SK-N-SH (cell line): ENCODE measurements around the gene FBF1. TPM values are rescaled to one million over a fixed set of nuclear protein-coding genes. Genes with fewer than 3 reads are reported as not detected.

Source experiments
- CTCF ChIA-PET: fragments of 300-600, 350-600 bp; formaldehyde crosslinking; extraction: SDS; loops from one replicate; lab custom pipeline; 2021; lab: Yijun Ruan, JAX
- POLR2A ChIA-PET: fragments of 350-600 bp; sonication (Branson Sonifier 250); formaldehyde crosslinking; extraction: SDS; loops from one replicate; lab custom pipeline; 2020; ENCODE audit warnings: antibody characterized with exemption, inconsistent platforms; lab: Yijun Ruan, JAX
- DNase-seq: peaks from one replicate; pipeline ENCODE4 v3.0.0; 2012
- H2AFZ ChIP-seq: fragments of 200-600 bp; sonication (generic); 2 replicates; pipeline ENCODE4 v1.8.1; 2016; ENCODE audit warnings: antibody characterized with exemption, mild to moderate bottlenecking, low read depth
- H3F3A ChIP-seq: fragments of 200-600 bp; sonication (generic); replicated peaks from 2 replicates; pipeline ENCODE3; 2016; ENCODE audit warnings: antibody characterized with exemption, mild to moderate bottlenecking; ENCODE audit not compliant: insufficient read depth
- H3K27ac ChIP-seq, 2 experiments: fragments of 200-500 bp in 1 of 2; fragments of 200-600 bp in 1 of 2; sonication (Bioruptor generic) in 1 of 2; sonication (generic), shearing (Covaris generic) in 1 of 2; 2 replicates each; pipeline versions ENCODE4 v1.5.1 to v1.6.1; 2014 to 2016; ENCODE audit warnings: low read depth in 2 of 2, inconsistent platforms in 1 of 2, low read length in 1 of 2, mild to moderate bottlenecking in 1 of 2, mixed read lengths in 1 of 2
- H3K27me3 ChIP-seq: fragments of 200-600 bp; sonication (generic), shearing (Covaris generic); 2 replicates; pipeline ENCODE4 v1.6.1; 2016; ENCODE audit warnings: mixed run types; ENCODE audit not compliant: insufficient read depth
- H3K36me3 ChIP-seq, 2 experiments: fragments of 200-500 bp in 1 of 2; fragments of 200-600 bp in 1 of 2; sonication (Bioruptor generic) in 1 of 2; sonication (generic) in 1 of 2; replicated peaks in 1 of 2; 2 replicates each; pipeline versions ENCODE3 to v1.5.1; 2014 to 2016; ENCODE audit warnings: low read length in 1 of 2, mild to moderate bottlenecking in 1 of 2; ENCODE audit not compliant: insufficient read depth in 2 of 2, control insufficient read depth in 1 of 2
- H3K4me1 ChIP-seq, 2 experiments: fragments of 200-500 bp in 1 of 2; fragments of 200-600 bp in 1 of 2; sonication (Bioruptor generic) in 1 of 2; sonication (generic), shearing (Covaris generic) in 1 of 2; 2 replicates each; pipeline versions ENCODE4 v1.5.1 to v1.6.1; 2014 to 2016; ENCODE audit warnings: low read depth in 1 of 2, low read length in 1 of 2, mixed run types in 1 of 2; ENCODE audit not compliant: insufficient read depth in 2 of 2, control insufficient read depth in 1 of 2
- H3K4me2 ChIP-seq: fragments of 200-600 bp; sonication (generic), shearing (Covaris generic); 2 replicates; pipeline ENCODE4 v1.6.1; 2017; ENCODE audit warnings: mixed run types
- H3K4me3 ChIP-seq, 2 experiments: fragments of 200-500 bp in 1 of 2; fragments of 200-600 bp in 1 of 2; sonication (Bioruptor generic) in 1 of 2; sonication (generic), shearing (Covaris generic) in 1 of 2; 2 replicates each; pipeline versions ENCODE4 v1.5.1 to v1.8.1; 2014 to 2016; ENCODE audit warnings: low read depth in 2 of 2, inconsistent platforms in 1 of 2, low read length in 1 of 2, mild to moderate bottlenecking in 1 of 2, mixed read lengths in 1 of 2, moderate library complexity in 1 of 2
- H3K79me2 ChIP-seq: fragments of 200-600 bp; sonication (generic); 2 replicates; pipeline ENCODE4 v1.8.1; 2017; ENCODE audit warnings: mild to moderate bottlenecking; ENCODE audit not compliant: insufficient read depth
- H3K9ac ChIP-seq: fragments of 200-600 bp; sonication (generic); 2 replicates; pipeline ENCODE4 v1.6.1; 2017; ENCODE audit warnings: mixed run types
- H3K9me2 ChIP-seq: fragments of 200-600 bp; sonication (generic); 2 replicates; pipeline ENCODE4 v1.6.1; 2017; ENCODE audit warnings: mixed run types
- H3K9me3 ChIP-seq: fragments of 200-600 bp; sonication (generic); 2 replicates; pipeline ENCODE4 v1.6.1; 2017; ENCODE audit warnings: mixed run types, mild to moderate bottlenecking, moderate library complexity
- H4K20me1 ChIP-seq: fragments of 200-600 bp; sonication (generic); 2 replicates; pipeline ENCODE4 v1.6.1; 2017; ENCODE audit warnings: mild to moderate bottlenecking, mixed run types; ENCODE audit not compliant: insufficient read depth
- EZH2phosphoT487 ChIP-seq: fragments of 200-600 bp; sonication (generic); IDR thresholded peaks from 2 replicates; pipeline ENCODE4 v1.6.1; 2017; ENCODE audit warnings: low read depth, mixed run types, mild to moderate bottlenecking, antibody characterized with exemption, moderate library complexity, borderline replicate concordance
- FOSL2 ChIP-seq: IDR thresholded peaks from 2 replicates; pipeline ENCODE4 v1.4.0; 2012; ENCODE audit warnings: low read depth, mild to moderate bottlenecking, moderate library complexity, borderline replicate concordance
- GATA2 ChIP-seq: sonication (generic); formaldehyde crosslinking; IDR thresholded peaks from 2 replicates; pipeline ENCODE4 v1.5.0; 2020; ENCODE audit warnings: mild to moderate bottlenecking, missing genetic modification reagents
- MXI1 ChIP-seq: IDR thresholded peaks from 2 replicates; pipeline ENCODE4 v1.6.1; 2012; ENCODE audit warnings: mild to moderate bottlenecking, low read depth, low read length, improper control_type of control experiment
- NFIC ChIP-seq: IDR thresholded peaks from 2 replicates; pipeline ENCODE4 v1.4.0; 2012; ENCODE audit warnings: borderline replicate concordance
- POLR2AphosphoS5 ChIP-seq: IDR thresholded peaks from 2 replicates; pipeline ENCODE4 v1.6.1; 2012; ENCODE audit warnings: low read depth, low read length
- RCOR1 ChIP-seq: fragments of 150-350 bp; IDR thresholded peaks from 2 replicates; pipeline ENCODE4 v1.6.1; 2017; ENCODE audit warnings: antibody characterized with exemption, low read length
- RFX5 ChIP-seq: IDR thresholded peaks from 2 replicates; pipeline ENCODE4 v1.6.1; 2012; ENCODE audit warnings: mild to moderate bottlenecking, improper control_type of control experiment, low read length
- RXRA ChIP-seq: IDR thresholded peaks from 2 replicates; pipeline ENCODE4 v1.4.0; 2012; ENCODE audit warnings: low read depth, mild to moderate bottlenecking, borderline replicate concordance
- TAF1 ChIP-seq: IDR thresholded peaks from 2 replicates; pipeline ENCODE4 v1.6.1; 2012; ENCODE audit warnings: low read depth, mild to moderate bottlenecking, low read length, moderate library complexity, borderline replicate concordance
- YY1 ChIP-seq: IDR thresholded peaks from 2 replicates; pipeline ENCODE4 v1.4.0; 2012; ENCODE audit warnings: low read depth, mild to moderate bottlenecking
- WGBS: methylation state at CpG from one replicate; pipeline ENCODE4 v1.1.6; 2017; ENCODE audit warnings: low lambda C conversion rate; 5-methylcytosine and 5-hydroxymethylcytosine counted together
- polyA plus RNA-seq, 3 experiments: library from polyadenylated mRNA; depleted of rRNA; stranded (reverse); fragments of >200 nt; gene quantifications; 2 replicates each; pipeline ENCODE4 v1.2.3, GENCODE V29; 2012
- TF ChIP-seq, protein P1 (sequence below): IDR thresholded peaks from 2 replicates; pipeline ENCODE4 v1.4.0; 2012; ENCODE audit warnings: low read depth
- TF ChIP-seq, protein P2 (sequence below): IDR thresholded peaks from 2 replicates; pipeline ENCODE4 v1.4.0; 2012; ENCODE audit warnings: low read depth, borderline replicate concordance
- TF ChIP-seq, protein P3 (sequence below): IDR thresholded peaks from 2 replicates; pipeline ENCODE4 v1.4.0; 2012; ENCODE audit warnings: low read depth, borderline replicate concordance
- TF ChIP-seq, protein P4 (sequence below): IDR thresholded peaks from 2 replicates; pipeline ENCODE4; 2012
- TF ChIP-seq, protein P5 (sequence below): fragments of 200-600 bp; sonication (generic); IDR thresholded peaks from 2 replicates; pipeline ENCODE4 v1.6.1; 2017; ENCODE audit warnings: antibody characterized with exemption, mild to moderate bottlenecking, moderate library complexity
- TF ChIP-seq, protein P6 (sequence below): fragments of 150-350 bp; IDR thresholded peaks from 2 replicates; pipeline ENCODE4 v1.6.1; 2016; ENCODE audit warnings: mild to moderate bottlenecking, low read depth, low read length

Gene FBF1
- polyA plus RNA-seq, 1 of the 3 experiments (the other 2 are of a cell fraction), result 19.0 TPM

DNA sequence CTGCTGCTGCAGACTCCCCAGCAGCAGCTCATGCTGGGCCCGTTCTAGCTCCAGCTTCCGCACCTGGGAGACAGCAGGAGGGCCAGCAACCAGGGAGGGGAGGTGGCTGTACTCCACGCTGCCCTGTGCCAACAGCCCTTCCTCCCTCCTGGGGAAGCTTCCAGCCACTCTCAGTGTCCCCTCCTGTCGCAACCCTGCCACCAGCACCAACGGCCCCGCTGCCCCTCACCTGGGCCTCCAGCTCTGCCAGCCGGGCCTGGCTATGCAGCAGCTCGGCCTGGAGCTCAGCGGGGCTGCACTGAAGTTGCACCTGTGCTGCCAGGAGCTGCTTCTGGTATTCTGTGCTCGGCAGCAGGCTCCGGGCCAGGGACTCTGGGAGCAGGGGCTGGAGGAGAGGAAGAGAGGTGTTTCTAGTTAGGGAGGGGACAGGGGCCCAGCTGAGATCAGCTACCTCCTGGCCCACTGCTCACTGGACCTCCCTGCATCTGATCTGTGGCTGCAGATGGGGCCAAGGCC lies 20.7 kb downstream of the FBF1 start:
- POLR2A ChIA-PET, result interaction anchor here (0.7 to 1.2 kb wide), 4 partner anchors 8 to 144 kb away, joined by 3 to 4 read pairs (median 3); no protein-coding TSS in a partner anchor
- CTCF ChIA-PET, result interaction anchor here (0.8 to 3.0 kb wide), 8 partner anchors 9 to 94 kb away, joined by 3 to 22 read pairs (median 5); partner anchors contain the start of genes ACOX1, MRPL38 and TEN1
- Histone ChIP-seq H3K79me2 (no peaks in the 10 kb centered on the region), H3K4me2 (no peak overlapping the region), H3K9me3 (no peaks in the 10 kb centered on the region), H3K27me3 (no peaks in the 10 kb centered on the region), H3K9me2 (no peaks in the 10 kb centered on the region), H3K36me3 (peaks cover 0 to 10% of the 10 kb centered on the region in 2 experiments), H4K20me1 (no peaks in the 10 kb centered on the region), H3K27ac (no peak overlapping the region), H2AFZ (no peak overlapping the region), H3K4me1 (no peaks in the 10 kb centered on the region), H3F3A (no peaks in the 10 kb centered on the region), H3K9ac (no peak overlapping the region), H3K4me3 (no peak overlapping the region)
- DNase-seq, result no peak
- TF ChIP-seq POLR2AphosphoS5 (no peak), RXRA (no peak), MXI1 (no peak), GATA2 (CRISPR knock-in tag) (no peak), EZH2phosphoT487 (no peak), RCOR1 (no peak), YY1 (no peak), NFIC (no peak), RFX5 (no peak), TAF1 (no peak), FOSL2 (no peak)
- TF ChIP-seq, protein P1, sequence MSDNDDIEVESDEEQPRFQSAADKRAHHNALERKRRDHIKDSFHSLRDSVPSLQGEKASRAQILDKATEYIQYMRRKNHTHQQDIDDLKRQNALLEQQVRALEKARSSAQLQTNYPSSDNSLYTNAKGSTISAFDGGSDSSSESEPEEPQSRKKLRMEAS, result no peak
- TF ChIP-seq, protein P2, sequence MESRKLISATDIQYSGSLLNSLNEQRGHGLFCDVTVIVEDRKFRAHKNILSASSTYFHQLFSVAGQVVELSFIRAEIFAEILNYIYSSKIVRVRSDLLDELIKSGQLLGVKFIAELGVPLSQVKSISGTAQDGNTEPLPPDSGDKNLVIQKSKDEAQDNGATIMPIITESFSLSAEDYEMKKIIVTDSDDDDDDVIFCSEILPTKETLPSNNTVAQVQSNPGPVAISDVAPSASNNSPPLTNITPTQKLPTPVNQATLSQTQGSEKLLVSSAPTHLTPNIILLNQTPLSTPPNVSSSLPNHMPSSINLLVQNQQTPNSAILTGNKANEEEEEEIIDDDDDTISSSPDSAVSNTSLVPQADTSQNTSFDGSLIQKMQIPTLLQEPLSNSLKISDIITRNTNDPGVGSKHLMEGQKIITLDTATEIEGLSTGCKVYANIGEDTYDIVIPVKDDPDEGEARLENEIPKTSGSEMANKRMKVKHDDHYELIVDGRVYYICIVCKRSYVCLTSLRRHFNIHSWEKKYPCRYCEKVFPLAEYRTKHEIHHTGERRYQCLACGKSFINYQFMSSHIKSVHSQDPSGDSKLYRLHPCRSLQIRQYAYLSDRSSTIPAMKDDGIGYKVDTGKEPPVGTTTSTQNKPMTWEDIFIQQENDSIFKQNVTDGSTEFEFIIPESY, result no peak
- TF ChIP-seq, protein P3, sequence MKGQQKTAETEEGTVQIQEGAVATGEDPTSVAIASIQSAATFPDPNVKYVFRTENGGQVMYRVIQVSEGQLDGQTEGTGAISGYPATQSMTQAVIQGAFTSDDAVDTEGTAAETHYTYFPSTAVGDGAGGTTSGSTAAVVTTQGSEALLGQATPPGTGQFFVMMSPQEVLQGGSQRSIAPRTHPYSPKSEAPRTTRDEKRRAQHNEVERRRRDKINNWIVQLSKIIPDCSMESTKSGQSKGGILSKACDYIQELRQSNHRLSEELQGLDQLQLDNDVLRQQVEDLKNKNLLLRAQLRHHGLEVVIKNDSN, result no peak
- TF ChIP-seq, protein P4, sequence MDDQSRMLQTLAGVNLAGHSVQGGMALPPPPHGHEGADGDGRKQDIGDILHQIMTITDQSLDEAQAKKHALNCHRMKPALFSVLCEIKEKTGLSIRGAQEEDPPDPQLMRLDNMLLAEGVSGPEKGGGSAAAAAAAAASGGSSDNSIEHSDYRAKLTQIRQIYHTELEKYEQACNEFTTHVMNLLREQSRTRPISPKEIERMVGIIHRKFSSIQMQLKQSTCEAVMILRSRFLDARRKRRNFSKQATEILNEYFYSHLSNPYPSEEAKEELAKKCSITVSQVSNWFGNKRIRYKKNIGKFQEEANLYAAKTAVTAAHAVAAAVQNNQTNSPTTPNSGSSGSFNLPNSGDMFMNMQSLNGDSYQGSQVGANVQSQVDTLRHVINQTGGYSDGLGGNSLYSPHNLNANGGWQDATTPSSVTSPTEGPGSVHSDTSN, result no peak
- TF ChIP-seq, protein P5, sequence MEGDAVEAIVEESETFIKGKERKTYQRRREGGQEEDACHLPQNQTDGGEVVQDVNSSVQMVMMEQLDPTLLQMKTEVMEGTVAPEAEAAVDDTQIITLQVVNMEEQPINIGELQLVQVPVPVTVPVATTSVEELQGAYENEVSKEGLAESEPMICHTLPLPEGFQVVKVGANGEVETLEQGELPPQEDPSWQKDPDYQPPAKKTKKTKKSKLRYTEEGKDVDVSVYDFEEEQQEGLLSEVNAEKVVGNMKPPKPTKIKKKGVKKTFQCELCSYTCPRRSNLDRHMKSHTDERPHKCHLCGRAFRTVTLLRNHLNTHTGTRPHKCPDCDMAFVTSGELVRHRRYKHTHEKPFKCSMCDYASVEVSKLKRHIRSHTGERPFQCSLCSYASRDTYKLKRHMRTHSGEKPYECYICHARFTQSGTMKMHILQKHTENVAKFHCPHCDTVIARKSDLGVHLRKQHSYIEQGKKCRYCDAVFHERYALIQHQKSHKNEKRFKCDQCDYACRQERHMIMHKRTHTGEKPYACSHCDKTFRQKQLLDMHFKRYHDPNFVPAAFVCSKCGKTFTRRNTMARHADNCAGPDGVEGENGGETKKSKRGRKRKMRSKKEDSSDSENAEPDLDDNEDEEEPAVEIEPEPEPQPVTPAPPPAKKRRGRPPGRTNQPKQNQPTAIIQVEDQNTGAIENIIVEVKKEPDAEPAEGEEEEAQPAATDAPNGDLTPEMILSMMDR, result no peak
- TF ChIP-seq, protein P6, sequence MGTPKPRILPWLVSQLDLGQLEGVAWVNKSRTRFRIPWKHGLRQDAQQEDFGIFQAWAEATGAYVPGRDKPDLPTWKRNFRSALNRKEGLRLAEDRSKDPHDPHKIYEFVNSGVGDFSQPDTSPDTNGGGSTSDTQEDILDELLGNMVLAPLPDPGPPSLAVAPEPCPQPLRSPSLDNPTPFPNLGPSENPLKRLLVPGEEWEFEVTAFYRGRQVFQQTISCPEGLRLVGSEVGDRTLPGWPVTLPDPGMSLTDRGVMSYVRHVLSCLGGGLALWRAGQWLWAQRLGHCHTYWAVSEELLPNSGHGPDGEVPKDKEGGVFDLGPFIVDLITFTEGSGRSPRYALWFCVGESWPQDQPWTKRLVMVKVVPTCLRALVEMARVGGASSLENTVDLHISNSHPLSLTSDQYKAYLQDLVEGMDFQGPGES, result no peak
- WGBS, result 96% methylated on average over 8 of the region's 11 CpGs
